GM21717 (cell line): ENCODE data around the gene OBP2B.
"Not testable (repeated sequence)": the region's sequence is repeated elsewhere in the genome, so short reads cannot be mapped to it uniquely, and the experiment has no call there.

Experiments used
- ATAC-seq: cut with Tn5 transposase; IDR thresholded peaks from one replicate; pipeline ENCODE4 v1.9.1; 2021; ENCODE audit warnings: mild to moderate bottlenecking, moderate library complexity; ENCODE audit not compliant: unreplicated experiment

The OBP2B gene

GRCh38 chr9:133238851-133239532, 29.9 kb upstream of the OBP2B start:
- ATAC-seq: no peak

GRCh38 chr9:133238272-133238850, 29.3 kb upstream of the OBP2B start:
- no peak for ATAC-seq

GRCh38 chr9:133237035-133237731, 28.1 kb upstream of the OBP2B start:
- no peak for ATAC-seq

- ATAC-seq: not testable (repeated sequence)
Measured at GRCh38 chr9:133236291-133237034, 27.4 kb upstream of the OBP2B start.

GRCh38 chr9:133235549-133236222, 26.6 kb upstream of the OBP2B start:
- no peak for ATAC-seq

- ATAC-seq: no peak
Measured at GRCh38 chr9:133234577-133235322, 25.7 kb upstream of the OBP2B start.

- no peak for ATAC-seq
Measured at GRCh38 chr9:133233681-133234432, 24.8 kb upstream of the OBP2B start.

- not testable (repeated sequence) for ATAC-seq
Measured at GRCh38 chr9:133231934-133232568, 23.0 kb upstream of the OBP2B start.

GRCh38 chr9:133230514-133230913, 21.5 kb upstream of the OBP2B start:
- not testable (repeated sequence) for ATAC-seq

- ATAC-seq: no peak
Measured at GRCh38 chr9:133230093-133230492, 21.0 kb upstream of the OBP2B start.

- ATAC-seq: not testable (repeated sequence)
Measured at GRCh38 chr9:133228474-133229193, 19.6 kb upstream of the OBP2B start.

GRCh38 chr9:133227996-133228395, 18.9 kb upstream of the OBP2B start:
- not testable (repeated sequence) for ATAC-seq

GRCh38 chr9:133227242-133227860, 18.3 kb upstream of the OBP2B start:
- ATAC-seq: no peak

GRCh38 chr9:133226219-133227171, 17.4 kb upstream of the OBP2B start:
- ATAC-seq: no peak

- ATAC-seq: no peak
Measured at GRCh38 chr9:133225171-133226011, 16.3 kb upstream of the OBP2B start.

- ATAC-seq: no peak
Measured at GRCh38 chr9:133224762-133225161, 15.7 kb upstream of the OBP2B start.
